DND-41 (cell line): ENCODE results near the gene GBX1.

ENCODE experiments used
- ATAC-seq: fragments of 200-7000 bp; cut with Tn5 transposase; 3 replicates; pipeline ENCODE4 v1.9.1; 2021; ENCODE audit warnings: low read depth; ENCODE audit not compliant: insufficient read depth
- DNase-seq: peaks from one replicate; pipeline ENCODE4 v3.0.0-alpha.2; 2020
- H2AFZ ChIP-seq: 2 replicates; pipeline ENCODE4 v1.6.0; 2012; ENCODE audit warnings: low read depth, low read length
- H3K27ac ChIP-seq: 2 replicates; pipeline ENCODE4 v1.5.1; 2012; ENCODE audit warnings: low read length, inconsistent platforms
- H3K27me3 ChIP-seq: fragments of 200-600 bp; sonication (generic); 2 replicates; pipeline ENCODE4 v1.6.0; 2012; ENCODE audit warnings: low read length, mild to moderate bottlenecking, inconsistent platforms; ENCODE audit not compliant: insufficient read depth, poor library complexity
- H3K36me3 ChIP-seq: 2 replicates; pipeline ENCODE4 v1.5.1; 2012; ENCODE audit warnings: low read length, inconsistent platforms; ENCODE audit not compliant: insufficient read depth
- H3K4me1 ChIP-seq: 2 replicates; pipeline ENCODE4 v1.5.1; 2012; ENCODE audit warnings: mild to moderate bottlenecking, low read length; ENCODE audit not compliant: insufficient read depth
- H3K4me2 ChIP-seq: 2 replicates; pipeline ENCODE4 v1.6.0; 2012; ENCODE audit warnings: mild to moderate bottlenecking, moderate library complexity, low read length, inconsistent platforms; ENCODE audit not compliant: insufficient read depth
- H3K4me3 ChIP-seq, 2 experiments: fragments of 200-600 bp in 1 of 2; shearing (Covaris generic) in 1 of 2; 2 replicates each; pipeline ENCODE4 v1.5.1; 2012 to 2016; ENCODE audit warnings: inconsistent platforms in 2 of 2, low read length in 2 of 2, mild to moderate bottlenecking in 2 of 2, low read depth in 1 of 2, moderate library complexity in 1 of 2
- H3K79me2 ChIP-seq: 2 replicates; pipeline ENCODE4 v1.6.0; 2012; ENCODE audit warnings: low read length, inconsistent platforms; ENCODE audit not compliant: insufficient read depth
- H3K9ac ChIP-seq: 2 replicates; pipeline ENCODE4 v1.6.0; 2012; ENCODE audit warnings: low read depth, mild to moderate bottlenecking, inconsistent platforms, low read length, moderate library complexity
- H3K9me3 ChIP-seq: 2 replicates; pipeline ENCODE4 v1.5.1; 2012; ENCODE audit warnings: low read length, moderate library complexity, mild to moderate bottlenecking, inconsistent platforms; ENCODE audit not compliant: insufficient read depth, severe bottlenecking
- H4K20me1 ChIP-seq: 2 replicates; pipeline ENCODE4 v1.6.0; 2012; ENCODE audit warnings: low read length; ENCODE audit not compliant: insufficient read depth
- EZH2 ChIP-seq: IDR thresholded peaks from 3 replicates; pipeline ENCODE4 v1.6.1; 2012; ENCODE audit warnings: borderline replicate concordance, low read depth, mild to moderate bottlenecking, moderate library complexity, low read length, inconsistent platforms; ENCODE audit not compliant: severe bottlenecking
- TF ChIP-seq, protein P1 (sequence below): IDR thresholded peaks from 2 replicates; pipeline ENCODE4 v1.5.1; 2012; ENCODE audit warnings: borderline replicate concordance, low read length, moderate library complexity, mild to moderate bottlenecking; ENCODE audit not compliant: poor library complexity, severe bottlenecking; ENCODE audit errors: extremely low read depth

The GBX1 gene

DNA sequence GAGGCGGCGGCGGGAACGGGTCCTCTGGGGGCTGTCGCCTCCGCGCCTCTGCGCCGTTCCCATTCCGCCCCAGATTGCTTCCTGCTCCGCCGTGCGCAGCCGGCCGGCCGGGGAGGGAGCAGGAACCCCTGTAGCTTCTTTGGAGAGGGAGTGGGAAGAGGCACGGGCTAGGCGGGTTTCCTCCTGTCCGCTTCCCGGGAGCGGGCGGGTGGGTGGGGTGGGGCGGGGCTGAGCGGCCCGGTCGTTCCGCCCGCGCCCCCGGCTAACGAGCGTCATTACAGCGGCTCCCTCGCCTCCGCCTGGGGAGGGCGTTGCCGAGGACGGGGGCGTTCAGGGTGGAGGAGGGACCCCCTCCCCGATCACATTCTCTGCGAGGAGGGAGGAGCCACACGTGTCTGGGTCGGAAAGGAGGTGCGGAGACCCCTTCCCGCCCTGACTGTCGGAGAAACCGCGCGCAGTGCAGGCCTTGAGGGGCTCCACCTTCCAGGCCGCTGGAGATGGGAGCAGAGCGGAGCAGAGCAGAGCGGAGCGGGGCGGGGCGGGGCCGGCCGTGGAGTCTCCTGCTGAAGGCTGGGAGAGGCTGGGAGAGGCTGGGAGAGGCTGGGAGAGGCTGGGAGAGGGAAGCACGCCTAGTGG lies 41.5 kb downstream of the GBX1 start:
- no peaks in the 10 kb centered on the region for H3K9me3 ChIP-seq
- H4K20me1 ChIP-seq, result peaks cover 7% of the 10 kb centered on the region
- no peak for DNase-seq
- H3K4me1 ChIP-seq, result no peaks in the 10 kb centered on the region
- H3K36me3 ChIP-seq, result peaks cover 26% of the 10 kb centered on the region
- TF ChIP-seq, protein P1, sequence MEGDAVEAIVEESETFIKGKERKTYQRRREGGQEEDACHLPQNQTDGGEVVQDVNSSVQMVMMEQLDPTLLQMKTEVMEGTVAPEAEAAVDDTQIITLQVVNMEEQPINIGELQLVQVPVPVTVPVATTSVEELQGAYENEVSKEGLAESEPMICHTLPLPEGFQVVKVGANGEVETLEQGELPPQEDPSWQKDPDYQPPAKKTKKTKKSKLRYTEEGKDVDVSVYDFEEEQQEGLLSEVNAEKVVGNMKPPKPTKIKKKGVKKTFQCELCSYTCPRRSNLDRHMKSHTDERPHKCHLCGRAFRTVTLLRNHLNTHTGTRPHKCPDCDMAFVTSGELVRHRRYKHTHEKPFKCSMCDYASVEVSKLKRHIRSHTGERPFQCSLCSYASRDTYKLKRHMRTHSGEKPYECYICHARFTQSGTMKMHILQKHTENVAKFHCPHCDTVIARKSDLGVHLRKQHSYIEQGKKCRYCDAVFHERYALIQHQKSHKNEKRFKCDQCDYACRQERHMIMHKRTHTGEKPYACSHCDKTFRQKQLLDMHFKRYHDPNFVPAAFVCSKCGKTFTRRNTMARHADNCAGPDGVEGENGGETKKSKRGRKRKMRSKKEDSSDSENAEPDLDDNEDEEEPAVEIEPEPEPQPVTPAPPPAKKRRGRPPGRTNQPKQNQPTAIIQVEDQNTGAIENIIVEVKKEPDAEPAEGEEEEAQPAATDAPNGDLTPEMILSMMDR, result no peak
- no peak for TF ChIP-seq EZH2
- no peak overlapping the region for H2AFZ ChIP-seq
- no peaks in the 10 kb centered on the region for H3K79me2 ChIP-seq
- H3K27me3 ChIP-seq, result no peaks in the 10 kb centered on the region
- H3K27ac ChIP-seq, result no peak overlapping the region
- H3K4me2 ChIP-seq, result no peak overlapping the region
- no peak for ATAC-seq
- no peak overlapping the region for H3K4me3 ChIP-seq
- H3K9ac ChIP-seq, result no peak overlapping the region

DNA sequence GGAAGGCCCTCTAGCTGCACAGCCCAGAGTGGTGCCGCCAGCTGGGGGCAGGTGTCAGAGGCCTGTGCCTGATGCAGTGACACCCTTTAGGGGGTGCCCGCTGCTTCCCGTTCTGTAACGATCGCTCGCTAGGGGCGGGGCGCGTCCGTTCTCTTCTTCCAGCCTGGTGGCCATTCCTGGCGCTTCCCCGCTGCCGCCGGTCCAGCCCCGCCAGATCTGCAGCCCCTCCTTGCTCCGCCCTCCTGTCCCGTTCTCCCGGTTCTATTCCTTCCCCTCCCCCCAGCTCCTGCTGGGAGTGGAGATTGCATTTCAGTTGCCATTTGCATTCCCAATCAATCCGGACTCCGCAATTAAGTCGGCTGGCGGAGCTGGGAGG lies 42.0 kb downstream of the GBX1 start:
- Histone ChIP-seq H3K9ac (no peak overlapping the region), H3K4me3 (no peak overlapping the region), H3K9me3 (no peaks in the 10 kb centered on the region)

DNA sequence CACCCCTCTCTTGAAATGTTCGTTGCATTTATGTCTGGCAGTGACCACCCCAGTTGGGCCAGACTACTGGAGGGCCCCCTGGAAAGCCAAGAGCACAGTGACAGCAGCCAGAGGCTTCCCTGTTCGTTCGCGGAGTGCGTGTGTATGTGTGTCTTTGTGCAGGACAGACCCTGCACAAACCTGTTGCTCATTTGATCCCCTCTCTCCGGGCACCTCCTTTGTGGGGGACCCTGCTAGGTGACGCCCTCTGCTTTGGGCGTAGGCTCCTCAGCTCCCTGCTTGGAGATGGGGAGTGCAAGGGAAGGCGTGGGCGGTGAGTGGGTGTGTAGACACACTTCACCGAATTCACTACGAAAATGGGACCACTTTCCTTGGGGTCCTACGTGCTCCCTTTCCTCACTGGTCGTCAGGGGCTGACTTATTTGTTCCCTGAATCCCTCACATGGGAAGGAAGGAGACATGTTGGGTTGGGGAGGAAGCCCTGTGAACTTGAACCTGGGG lies 42.5 kb downstream of the GBX1 start:
- Histone ChIP-seq H3K9me3 (no peaks in the 10 kb centered on the region), H3K27ac (no peak overlapping the region), H2AFZ (no peak overlapping the region), H3K9ac (no peak overlapping the region), H3K4me2 (no peak overlapping the region), H3K36me3 (peaks cover 26% of the 10 kb centered on the region), H3K27me3 (no peaks in the 10 kb centered on the region), H3K79me2 (no peaks in the 10 kb centered on the region), H4K20me1 (peaks cover 7% of the 10 kb centered on the region), H3K4me1 (no peaks in the 10 kb centered on the region), H3K4me3 (no peak overlapping the region)
- no peak for ATAC-seq
- no peak for DNase-seq
- TF ChIP-seq EZH2, result no peak
- TF ChIP-seq, protein P1, result no peak

More for the DNA sequence above, 42.0 kb downstream of the GBX1 start:
- TF ChIP-seq, protein P1, result no peak
- TF ChIP-seq EZH2, result no peak
- Histone ChIP-seq H3K27me3 (no peaks in the 10 kb centered on the region), H3K79me2 (no peaks in the 10 kb centered on the region), H3K4me1 (no peaks in the 10 kb centered on the region), H3K36me3 (peaks cover 25% of the 10 kb centered on the region), H3K4me2 (no peak overlapping the region), H2AFZ (no peak overlapping the region), H4K20me1 (peaks cover 7% of the 10 kb centered on the region), H3K27ac (no peak overlapping the region)
- ATAC-seq (no peak), DNase-seq (no peak)

DNA sequence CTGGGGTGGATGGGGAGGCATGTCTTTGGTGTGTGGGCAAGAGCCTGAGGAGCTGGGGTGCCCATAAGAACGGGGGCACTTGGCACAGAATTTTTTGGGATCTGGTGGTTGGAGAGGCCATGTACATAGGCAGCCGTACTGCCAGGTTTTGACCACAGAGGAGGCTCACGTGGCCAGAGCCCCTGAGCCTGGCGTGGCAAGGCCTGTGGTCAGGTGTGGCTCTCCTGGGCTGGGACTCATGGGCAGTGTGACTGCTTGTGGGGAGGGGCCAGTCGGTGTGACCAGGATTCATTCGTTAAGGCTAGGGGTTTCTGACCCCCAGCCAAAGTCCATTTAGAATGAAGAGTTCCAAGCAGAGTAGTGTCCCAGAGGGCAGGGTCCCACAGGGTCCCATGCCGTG lies 43.0 kb downstream of the GBX1 start:
- Histone ChIP-seq H3K27me3 (no peaks in the 10 kb centered on the region), H3K9me3 (no peaks in the 10 kb centered on the region), H3K79me2 (no peaks in the 10 kb centered on the region), H3K36me3 (peaks cover 21% of the 10 kb centered on the region), H3K27ac (no peak overlapping the region), H2AFZ (no peak overlapping the region), H3K9ac (no peak overlapping the region), H3K4me1 (no peaks in the 10 kb centered on the region; the same call in 1 of the 2 replicates), H4K20me1 (peaks cover 7% of the 10 kb centered on the region), H3K4me3 (no peak overlapping the region), H3K4me2 (no peak overlapping the region)
- TF ChIP-seq, protein P1, result no peak
- TF ChIP-seq EZH2, result no peak
- DNase-seq (no peak), ATAC-seq (no peak)
